Tibial nerve (tissue), 4 donors: ENCODE measurements around the gene GABRB2. TPM values are rescaled to one million over a fixed set of nuclear protein-coding genes. Genes with fewer than 3 reads are reported as not detected.
"Not testable (repeated sequence)": the region's sequence is repeated elsewhere in the genome, so short reads cannot be mapped to it uniquely, and the experiment has no call there.

Experiments used
- DNase-seq, 2 donors: peaks; one replicate each; pipeline ENCODE4 v3.0.0-alpha.2; 2019; ENCODE audit warnings: low spot score in 2 of 2
- H3K27ac ChIP-seq, 4 donors: fragments of 200-600 bp; sonication (generic) in 3 of 4; one replicate each; pipeline ENCODE4 v1.5.1; 2017 to 2019; ENCODE audit warnings: mild to moderate bottlenecking in 1 of 4
- H3K27me3 ChIP-seq, 2 donors: fragments of 200-600 bp; sonication (generic) in 1 of 2; one replicate each; pipeline versions ENCODE4 v1.5.1 to v1.6.0; 2017 to 2019
- H3K36me3 ChIP-seq, 3 donors: fragments of 200-600 bp; sonication (generic); one replicate each; pipeline ENCODE4 v1.5.1; 2018 to 2019
- H3K4me1 ChIP-seq, 4 donors: fragments of 200-600 bp; sonication (generic) in 3 of 4; one replicate each; pipeline ENCODE4 v1.5.1; 2017 to 2019
- H3K4me3 ChIP-seq, 4 donors: fragments of 200-600 bp; sonication (generic) in 3 of 4; one replicate each; pipeline ENCODE4 v1.5.1; 2017 to 2019; ENCODE audit warnings: mild to moderate bottlenecking in 1 of 4, moderate library complexity in 1 of 4
- H3K9me3 ChIP-seq, 4 donors: fragments of 200-600 bp; sonication (generic) in 3 of 4; one replicate each; pipeline ENCODE4 v1.5.1; 2017 to 2019
- CTCF ChIP-seq, 5 experiments: fragments of 200-600 bp in 3 of 5; fragments of 450-650 bp in 2 of 5; sonication (generic) in 3 of 5; IDR thresholded peaks; one replicate each; pipeline ENCODE4 v1.5.1; 2016 to 2019; ENCODE audit warnings: antibody characterized with exemption in 5 of 5, mild to moderate bottlenecking in 3 of 5, moderate library complexity in 2 of 5
- EP300 ChIP-seq, 2 donors: sonication (generic); formaldehyde crosslinking; IDR thresholded peaks; one replicate each; pipeline ENCODE4 v1.6.1; 2017; ENCODE audit warnings: antibody characterized with exemption in 2 of 2, mild to moderate bottlenecking in 1 of 2
- POLR2A ChIP-seq, 2 donors: fragments of 450-650 bp; IDR thresholded peaks; one replicate each; pipeline ENCODE4 v1.6.1; 2017; ENCODE audit warnings: antibody characterized with exemption in 2 of 2, mild to moderate bottlenecking in 2 of 2, moderate library complexity in 2 of 2
- WGBS, 2 donors: methylation state at CpG; one replicate each; pipeline ENCODE4 v1.1.5; 2018; 5-methylcytosine and 5-hydroxymethylcytosine counted together
- total RNA-seq, 4 donors: library from RNA; depleted of rRNA; stranded (reverse); fragments of >200 nt; gene quantifications; one replicate each; pipeline ENCODE4 v1.1.0, GENCODE V29; 2016

The GABRB2 gene
- total RNA-seq, 4 donors from 2014 or later: 0.39 to 3.9 (median 3.0) TPM

GRCh38 chr5:161305601-161306000 lies 240.9 kb downstream of the GABRB2 start:
- DNase-seq: no peak
- TF ChIP-seq CTCF (IDR thresholded peaks at IDR 0.05) (no peak), EP300 (IDR thresholded peaks at IDR 0.05) (no peak), POLR2A (IDR thresholded peaks at IDR 0.05) (no peak)
- Histone ChIP-seq H3K4me1 (no peaks in the 10 kb centered on the region), H3K4me3 (no peak overlapping the region), H3K9me3 (peaks cover 0 to 16% (median 1%) of the 10 kb centered on the region in 4 donors), H3K36me3 (no peaks in the 10 kb centered on the region), H3K27ac (no peak overlapping the region), H3K27me3 (no peaks in the 10 kb centered on the region)

- WGBS, 2 donors: 48 to 52% methylated on average over 1 of the region's 1 CpG
- Histone ChIP-seq H3K27ac (no peak overlapping the region), H3K27me3 (no peaks in the 10 kb centered on the region), H3K9me3 (no peaks in the 10 kb centered on the region), H3K36me3 (no peaks in the 10 kb centered on the region), H3K4me3 (no peak overlapping the region), H3K4me1 (no peaks in the 10 kb centered on the region)
- no peak for DNase-seq
- TF ChIP-seq CTCF (IDR thresholded peaks at IDR 0.05): no peak
- TF ChIP-seq EP300 (IDR thresholded peaks at IDR 0.05): no peak
- no peak for TF ChIP-seq POLR2A (IDR thresholded peaks at IDR 0.05)
These were observed 244.0 kb downstream of the GABRB2 start for GRCh38 chr5:161302559-161302958.

- WGBS, 2 donors: 71 to 72% methylated on average over 2 of the region's 2 CpGs
- no peak overlapping the region for H3K27ac ChIP-seq
These were observed 244.9 kb downstream of the GABRB2 start for GRCh38 chr5:161301586-161301985.

GRCh38 chr5:161299053-161299452 lies 247.5 kb downstream of the GABRB2 start:
- Histone ChIP-seq H3K27me3 (no peaks in the 10 kb centered on the region), H3K36me3 (no peaks in the 10 kb centered on the region), H3K4me3 (no peak overlapping the region), H3K27ac (no peak overlapping the region), H3K9me3 (no peaks in the 10 kb centered on the region), H3K4me1 (no peaks in the 10 kb centered on the region)
- WGBS, 2 donors: 90% methylated on average over 3 of the region's 3 CpGs
- TF ChIP-seq EP300 (IDR thresholded peaks at IDR 0.05) (no peak), CTCF (IDR thresholded peaks at IDR 0.05) (no peak)
- no peak for DNase-seq

More at GRCh38 chr5:161301586-161301985, 244.9 kb downstream of the GABRB2 start:
- Histone ChIP-seq H3K27me3 (no peaks in the 10 kb centered on the region), H3K4me3 (no peak overlapping the region), H3K36me3 (no peaks in the 10 kb centered on the region), H3K4me1 (no peaks in the 10 kb centered on the region), H3K9me3 (no peaks in the 10 kb centered on the region)
- no peak for DNase-seq
- no peak for TF ChIP-seq CTCF (IDR thresholded peaks at IDR 0.05)
- TF ChIP-seq POLR2A (IDR thresholded peaks at IDR 0.05): no peak
- TF ChIP-seq EP300 (IDR thresholded peaks at IDR 0.05): no peak

- H3K9me3 ChIP-seq, DNase-seq, H3K36me3 ChIP-seq, H3K4me1 ChIP-seq, H3K27ac ChIP-seq, H3K27me3 ChIP-seq, H3K4me3 ChIP-seq: not testable (repeated sequence)
- 87 to 93% methylated on average over 2 of the region's 2 CpGs for WGBS, 2 donors
These were observed 249.1 kb downstream of the GABRB2 start for GRCh38 chr5:161297388-161297787.

DNA sequence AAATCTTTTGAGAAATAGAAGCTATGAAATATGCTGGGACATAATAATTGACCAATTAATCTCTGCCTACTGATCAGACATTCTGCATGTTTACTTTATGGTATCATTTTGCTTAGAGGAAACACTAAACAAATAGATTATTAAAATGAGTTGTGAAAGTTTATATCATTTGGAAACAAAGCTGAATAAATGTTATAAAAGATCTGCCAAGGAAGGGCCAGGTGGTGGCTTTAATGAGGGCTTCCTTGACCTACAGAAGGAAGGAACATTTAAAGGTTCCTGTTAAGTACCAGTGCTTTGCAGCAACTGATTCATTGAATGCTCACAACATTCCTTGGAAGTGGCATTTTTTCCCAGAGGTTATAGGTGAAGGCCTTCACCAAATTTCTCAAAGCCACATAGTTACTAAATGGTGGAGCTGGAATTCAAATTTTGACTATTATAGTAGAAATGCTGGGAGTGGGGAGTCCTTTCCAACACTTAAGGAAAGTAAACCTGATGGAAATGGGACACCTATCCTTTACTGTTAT lies 250.7 kb downstream of the GABRB2 start:
- Histone ChIP-seq H3K27me3 (no peaks in the 10 kb centered on the region), H3K36me3 (no peaks in the 10 kb centered on the region), H3K27ac (no peak overlapping the region), H3K4me1 (no peaks in the 10 kb centered on the region), H3K9me3 (no peaks in the 10 kb centered on the region), H3K4me3 (no peak overlapping the region)
- no peak for DNase-seq
- TF ChIP-seq CTCF (IDR thresholded peaks at IDR 0.05): no peak
- no peak for TF ChIP-seq POLR2A (IDR thresholded peaks at IDR 0.05)
- TF ChIP-seq EP300 (IDR thresholded peaks at IDR 0.05): no peak
